SK-N-SH treated with all-trans-retinoic acid at 6 μM for 48 hours (cell line): ENCODE measurements around the gene KANK3.

Experiments
- ATAC-seq: fragments of 200-7000 bp; cut with Tn5 transposase; 3 replicates; pipeline ENCODE4 v1.9.1; 2020; ENCODE audit warnings: mild to moderate bottlenecking, moderate library complexity
- CSDC2 ChIP-seq: fragments of 250-450 bp; sonication (Bioruptor Pico); IDR thresholded peaks from 2 replicates; pipeline ENCODE4 v1.5.0; 2020; ENCODE audit warnings: mild to moderate bottlenecking, moderate library complexity
- ESRRG ChIP-seq: fragments of 250-450 bp; sonication (Bioruptor Pico); IDR thresholded peaks from 2 replicates; pipeline ENCODE4 v1.6.1; 2021; ENCODE audit warnings: mild to moderate bottlenecking
- GLIS3 ChIP-seq: fragments of 250-450 bp; sonication (Bioruptor Pico); IDR thresholded peaks from 2 replicates; pipeline ENCODE4 v1.5.0; 2020; ENCODE audit warnings: mild to moderate bottlenecking, moderate library complexity
- ISL1 ChIP-seq: fragments of 250-450 bp; sonication (Bioruptor Pico); IDR thresholded peaks from 2 replicates; pipeline ENCODE4 v2.1.2; 2022; ENCODE audit warnings: mild to moderate bottlenecking, moderate library complexity
- OSR1 ChIP-seq: fragments of 250-450 bp; sonication (Bioruptor Pico); IDR thresholded peaks from 2 replicates; pipeline ENCODE4 v1.8.0; 2022; ENCODE audit warnings: moderate library complexity, mild to moderate bottlenecking, inconsistent platforms
- RARB ChIP-seq: fragments of 250-450 bp; sonication (Bioruptor Pico); IDR thresholded peaks from 2 replicates; pipeline ENCODE4 v1.8.0; 2021; ENCODE audit warnings: mild to moderate bottlenecking, moderate library complexity
- SNAI2 ChIP-seq: fragments of 250-450 bp; sonication (Bioruptor Pico); IDR thresholded peaks from 2 replicates; pipeline ENCODE4 v1.5.0; 2020; ENCODE audit warnings: mild to moderate bottlenecking, moderate library complexity
- TCF4 ChIP-seq: fragments of 250-450 bp; sonication (Bioruptor Pico); IDR thresholded peaks from 2 replicates; pipeline ENCODE4 v1.8.0; 2021; ENCODE audit warnings: mild to moderate bottlenecking, moderate library complexity, borderline replicate concordance
- TOX ChIP-seq: fragments of 250-450 bp; sonication (Bioruptor Pico); IDR thresholded peaks from 2 replicates; pipeline ENCODE4 v1.8.0; 2021; ENCODE audit warnings: mild to moderate bottlenecking, moderate library complexity, borderline replicate concordance
- ZC3H10 ChIP-seq: fragments of 250-450 bp; sonication (Bioruptor Pico); IDR thresholded peaks from 2 replicates; pipeline ENCODE4 v1.5.1; 2021; ENCODE audit warnings: mild to moderate bottlenecking, moderate library complexity
- ZFP3 ChIP-seq: fragments of 250-450 bp; sonication (Bioruptor Pico); IDR thresholded peaks from 2 replicates; pipeline ENCODE4 v1.5.0; 2020; ENCODE audit warnings: mild to moderate bottlenecking, moderate library complexity
- ZFP30 ChIP-seq: fragments of 450-650 bp; formaldehyde crosslinking; IDR thresholded peaks from 2 replicates; pipeline ENCODE4 v1.5.0; 2022; ENCODE audit warnings: mild to moderate bottlenecking, moderate library complexity
- ZNF565 ChIP-seq: fragments of 450-650 bp; formaldehyde crosslinking; conservative IDR thresholded peaks from 2 replicates; pipeline ENCODE4 v1.5.0; 2020; ENCODE audit warnings: low read depth, mild to moderate bottlenecking, moderate library complexity
- ZNF70 ChIP-seq: fragments of 450-650 bp; formaldehyde crosslinking; IDR thresholded peaks from 2 replicates; pipeline ENCODE4 v1.5.0; 2020; ENCODE audit warnings: mild to moderate bottlenecking, moderate library complexity
- ZNF8 ChIP-seq: fragments of 450-650 bp; formaldehyde crosslinking; IDR thresholded peaks from 2 replicates; pipeline ENCODE4 v1.5.0; 2020; ENCODE audit warnings: mild to moderate bottlenecking, moderate library complexity
- TF ChIP-seq, protein P1 (sequence below): fragments of 250-450 bp; sonication (Bioruptor Pico); IDR thresholded peaks from 2 replicates; pipeline ENCODE4 v1.5.1; 2020; ENCODE audit warnings: low read depth, mild to moderate bottlenecking, moderate library complexity
- TF ChIP-seq, protein P2 (sequence below): fragments of 250-450 bp; sonication (Bioruptor Pico); IDR thresholded peaks from 2 replicates; pipeline ENCODE4 v1.8.0; 2020; ENCODE audit warnings: mild to moderate bottlenecking, moderate library complexity, borderline replicate concordance
- TF ChIP-seq, protein P3 (sequence below): fragments of 250-450 bp; sonication (Bioruptor Pico); IDR thresholded peaks from 2 replicates; pipeline ENCODE4 v1.8.0; 2021; ENCODE audit warnings: low read depth, mild to moderate bottlenecking, moderate library complexity, borderline replicate concordance
- TF ChIP-seq, protein P4 (sequence below): fragments of 250-450 bp; sonication (Bioruptor Pico); IDR thresholded peaks from 2 replicates; pipeline ENCODE4 v1.5.0; 2020; ENCODE audit warnings: mild to moderate bottlenecking, moderate library complexity

KANK3 gene

DNA sequence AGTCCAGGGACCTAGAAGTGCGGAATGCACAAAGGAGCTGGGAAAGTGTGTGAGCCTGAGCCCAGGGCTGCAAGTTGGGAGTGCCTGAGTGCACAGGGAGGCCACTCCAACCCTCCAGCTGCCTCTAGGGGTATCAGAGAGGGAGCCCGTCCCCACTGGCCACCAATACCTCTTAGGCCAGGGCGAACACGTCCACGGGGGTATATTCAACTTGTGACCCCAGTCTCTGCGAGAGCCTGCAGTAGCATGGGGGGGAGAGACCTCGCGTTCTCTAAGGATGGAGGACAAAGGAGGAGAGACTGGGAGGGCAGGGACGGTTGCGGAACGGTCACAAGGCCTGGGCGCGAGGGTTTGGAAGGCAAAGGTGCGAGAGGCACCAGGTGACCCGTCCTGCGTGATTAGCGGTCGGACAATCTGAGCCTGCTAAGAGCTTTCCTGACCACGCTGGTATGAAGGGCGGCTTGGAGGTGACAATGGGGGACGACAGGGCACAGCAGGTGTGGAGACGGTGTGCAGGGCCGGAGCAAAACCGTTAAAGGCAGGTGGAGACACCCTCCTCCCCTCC is 35.6 kb downstream of the KANK3 start:
- TF ChIP-seq ZFP3 (CRISPR knock-in tag) (no peak), RARB (CRISPR knock-in tag) (no peak), ESRRG (CRISPR knock-in tag) (no peak)
- peak; percentile 40 for ATAC-seq

DNA sequence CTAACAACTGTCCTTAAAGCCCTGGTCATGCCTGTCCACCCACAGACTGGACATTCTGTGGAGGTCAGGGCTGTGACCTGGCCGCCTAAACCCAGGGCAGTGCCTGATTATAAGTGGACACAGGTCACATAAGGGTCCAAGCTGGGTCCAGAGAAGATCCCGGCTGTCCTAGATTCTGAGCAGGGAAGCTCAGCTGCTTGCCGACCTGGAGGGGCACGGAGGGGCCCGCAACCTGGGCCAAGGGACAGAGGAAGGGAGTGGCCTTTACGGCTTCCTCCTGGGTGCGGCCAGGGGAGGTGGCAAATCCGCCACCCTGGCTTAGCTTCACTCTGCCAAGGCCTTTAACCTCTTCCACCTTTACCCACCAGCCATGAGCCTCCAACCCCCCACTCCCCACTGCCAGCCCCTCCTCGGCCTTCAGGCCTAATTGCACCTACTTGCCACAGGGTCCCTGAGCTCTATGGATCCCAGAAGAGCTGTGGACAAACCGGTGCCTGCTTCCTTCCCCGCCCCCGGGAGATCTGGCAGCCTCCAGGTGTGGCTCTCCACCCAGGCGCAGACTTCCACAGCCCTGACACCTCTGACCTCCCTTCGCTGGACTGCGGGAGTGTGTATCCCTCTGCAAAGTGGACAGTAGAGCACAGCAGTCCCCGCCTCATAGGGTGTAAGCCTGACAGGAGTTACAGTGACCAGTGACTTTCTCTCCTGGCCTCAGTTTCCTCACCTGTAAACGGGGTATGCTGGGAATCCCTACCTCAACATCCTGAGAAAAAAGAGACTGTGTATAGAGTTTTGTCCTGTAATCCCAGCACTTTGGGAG is 36.6 kb downstream of the KANK3 start:
- ATAC-seq: no peak
- no peak for TF ChIP-seq ESRRG (CRISPR knock-in tag)
- TF ChIP-seq, protein P1, sequence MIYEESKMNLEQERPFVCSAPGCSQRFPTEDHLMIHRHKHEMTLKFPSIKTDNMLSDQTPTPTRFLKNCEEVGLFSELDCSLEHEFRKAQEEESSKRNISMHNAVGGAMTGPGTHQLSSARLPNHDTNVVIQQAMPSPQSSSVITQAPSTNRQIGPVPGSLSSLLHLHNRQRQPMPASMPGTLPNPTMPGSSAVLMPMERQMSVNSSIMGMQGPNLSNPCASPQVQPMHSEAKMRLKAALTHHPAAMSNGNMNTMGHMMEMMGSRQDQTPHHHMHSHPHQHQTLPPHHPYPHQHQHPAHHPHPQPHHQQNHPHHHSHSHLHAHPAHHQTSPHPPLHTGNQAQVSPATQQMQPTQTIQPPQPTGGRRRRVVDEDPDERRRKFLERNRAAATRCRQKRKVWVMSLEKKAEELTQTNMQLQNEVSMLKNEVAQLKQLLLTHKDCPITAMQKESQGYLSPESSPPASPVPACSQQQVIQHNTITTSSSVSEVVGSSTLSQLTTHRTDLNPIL (CRISPR knock-in tag): no peak
- no peak for TF ChIP-seq TCF4
- no peak for TF ChIP-seq TOX (CRISPR knock-in tag)
- TF ChIP-seq, protein P2, sequence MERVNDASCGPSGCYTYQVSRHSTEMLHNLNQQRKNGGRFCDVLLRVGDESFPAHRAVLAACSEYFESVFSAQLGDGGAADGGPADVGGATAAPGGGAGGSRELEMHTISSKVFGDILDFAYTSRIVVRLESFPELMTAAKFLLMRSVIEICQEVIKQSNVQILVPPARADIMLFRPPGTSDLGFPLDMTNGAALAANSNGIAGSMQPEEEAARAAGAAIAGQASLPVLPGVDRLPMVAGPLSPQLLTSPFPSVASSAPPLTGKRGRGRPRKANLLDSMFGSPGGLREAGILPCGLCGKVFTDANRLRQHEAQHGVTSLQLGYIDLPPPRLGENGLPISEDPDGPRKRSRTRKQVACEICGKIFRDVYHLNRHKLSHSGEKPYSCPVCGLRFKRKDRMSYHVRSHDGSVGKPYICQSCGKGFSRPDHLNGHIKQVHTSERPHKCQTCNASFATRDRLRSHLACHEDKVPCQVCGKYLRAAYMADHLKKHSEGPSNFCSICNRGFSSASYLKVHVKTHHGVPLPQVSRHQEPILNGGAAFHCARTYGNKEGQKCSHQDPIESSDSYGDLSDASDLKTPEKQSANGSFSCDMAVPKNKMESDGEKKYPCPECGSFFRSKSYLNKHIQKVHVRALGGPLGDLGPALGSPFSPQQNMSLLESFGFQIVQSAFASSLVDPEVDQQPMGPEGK (CRISPR knock-in tag): no peak
- TF ChIP-seq, protein P3, sequence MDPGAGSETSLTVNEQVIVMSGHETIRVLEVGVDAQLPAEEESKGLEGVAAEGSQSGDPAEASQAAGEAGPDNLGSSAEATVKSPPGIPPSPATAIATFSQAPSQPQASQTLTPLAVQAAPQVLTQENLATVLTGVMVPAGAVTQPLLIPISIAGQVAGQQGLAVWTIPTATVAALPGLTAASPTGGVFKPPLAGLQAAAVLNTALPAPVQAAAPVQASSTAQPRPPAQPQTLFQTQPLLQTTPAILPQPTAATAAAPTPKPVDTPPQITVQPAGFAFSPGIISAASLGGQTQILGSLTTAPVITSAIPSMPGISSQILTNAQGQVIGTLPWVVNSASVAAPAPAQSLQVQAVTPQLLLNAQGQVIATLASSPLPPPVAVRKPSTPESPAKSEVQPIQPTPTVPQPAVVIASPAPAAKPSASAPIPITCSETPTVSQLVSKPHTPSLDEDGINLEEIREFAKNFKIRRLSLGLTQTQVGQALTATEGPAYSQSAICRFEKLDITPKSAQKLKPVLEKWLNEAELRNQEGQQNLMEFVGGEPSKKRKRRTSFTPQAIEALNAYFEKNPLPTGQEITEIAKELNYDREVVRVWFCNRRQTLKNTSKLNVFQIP (CRISPR knock-in tag): no peak
- no peak for TF ChIP-seq ZNF8 (CRISPR knock-in tag)
- no peak for TF ChIP-seq OSR1 (CRISPR knock-in tag)
- no peak for TF ChIP-seq ZNF565 (CRISPR knock-in tag)
- no peak for TF ChIP-seq GLIS3 (CRISPR knock-in tag)

DNA sequence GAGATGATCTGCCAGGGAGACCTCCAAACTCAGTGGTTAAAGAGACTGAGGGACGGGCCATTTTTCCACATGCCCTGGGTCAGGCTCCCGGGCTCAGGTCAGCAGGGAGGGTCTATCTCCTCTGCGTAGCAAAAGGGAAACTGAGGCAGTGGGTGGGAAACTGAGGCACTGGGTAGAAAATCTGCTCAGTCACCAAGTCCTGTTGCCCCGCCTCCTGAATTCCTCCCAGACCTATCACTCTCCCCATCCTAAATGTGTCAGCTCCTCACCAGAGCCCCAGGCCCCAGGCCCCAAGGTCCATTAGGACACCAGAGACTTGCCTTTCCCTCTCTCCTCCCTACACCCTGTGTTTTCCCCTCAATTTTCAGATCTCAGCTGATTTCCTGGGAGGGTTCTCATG is 37.3 kb downstream of the KANK3 start:
- no peak for TF ChIP-seq CSDC2
- TF ChIP-seq OSR1 (CRISPR knock-in tag): no peak
- TF ChIP-seq SNAI2 (CRISPR knock-in tag): no peak
- no peak for TF ChIP-seq ISL1 (CRISPR knock-in tag)
- no peak for ATAC-seq

DNA sequence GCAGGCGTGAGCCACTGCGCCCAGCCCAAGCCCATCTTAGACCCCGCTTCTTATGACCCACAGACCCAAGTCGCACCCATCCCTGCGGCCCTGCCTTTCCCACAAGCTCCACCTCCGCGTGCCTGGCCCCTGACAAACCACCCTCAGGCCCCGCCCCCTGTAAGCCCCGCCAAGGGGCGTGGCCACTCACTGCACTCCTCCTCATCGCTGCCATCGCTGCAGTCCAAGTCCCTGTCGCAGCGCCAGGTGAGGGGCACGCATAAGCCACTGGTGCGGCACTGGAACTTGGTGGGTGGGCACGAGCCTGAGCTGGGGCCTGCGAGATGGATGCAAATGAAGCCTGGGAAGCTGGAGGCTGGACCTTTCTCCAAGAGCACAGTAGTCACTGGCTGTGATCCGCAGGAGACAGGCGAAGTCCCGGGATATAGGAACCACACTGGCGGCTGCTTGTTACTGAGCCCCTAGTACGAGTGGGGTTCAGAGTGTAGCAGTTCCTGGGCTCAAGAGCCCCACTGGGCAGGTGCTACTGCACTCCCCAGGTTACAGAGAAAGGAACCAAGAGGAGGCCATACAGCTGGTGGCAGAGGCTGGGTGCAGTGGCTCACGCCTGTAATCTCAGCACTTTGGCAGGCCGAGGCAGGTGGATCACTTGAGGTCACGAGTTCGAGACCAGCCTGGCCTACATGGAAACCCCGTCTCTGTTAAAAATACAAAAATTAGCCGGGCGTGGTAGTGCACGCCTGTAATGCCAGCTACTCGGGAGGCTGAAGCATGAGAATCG is 38.0 kb downstream of the KANK3 start:
- ATAC-seq: no peak

More for the DNA sequence above, 38.0 kb downstream of the KANK3 start:
- TF ChIP-seq ZC3H10 (CRISPR knock-in tag): no peak
- no peak for TF ChIP-seq ZNF565 (CRISPR knock-in tag)
- TF ChIP-seq ISL1 (CRISPR knock-in tag): no peak
- TF ChIP-seq, protein P4, sequence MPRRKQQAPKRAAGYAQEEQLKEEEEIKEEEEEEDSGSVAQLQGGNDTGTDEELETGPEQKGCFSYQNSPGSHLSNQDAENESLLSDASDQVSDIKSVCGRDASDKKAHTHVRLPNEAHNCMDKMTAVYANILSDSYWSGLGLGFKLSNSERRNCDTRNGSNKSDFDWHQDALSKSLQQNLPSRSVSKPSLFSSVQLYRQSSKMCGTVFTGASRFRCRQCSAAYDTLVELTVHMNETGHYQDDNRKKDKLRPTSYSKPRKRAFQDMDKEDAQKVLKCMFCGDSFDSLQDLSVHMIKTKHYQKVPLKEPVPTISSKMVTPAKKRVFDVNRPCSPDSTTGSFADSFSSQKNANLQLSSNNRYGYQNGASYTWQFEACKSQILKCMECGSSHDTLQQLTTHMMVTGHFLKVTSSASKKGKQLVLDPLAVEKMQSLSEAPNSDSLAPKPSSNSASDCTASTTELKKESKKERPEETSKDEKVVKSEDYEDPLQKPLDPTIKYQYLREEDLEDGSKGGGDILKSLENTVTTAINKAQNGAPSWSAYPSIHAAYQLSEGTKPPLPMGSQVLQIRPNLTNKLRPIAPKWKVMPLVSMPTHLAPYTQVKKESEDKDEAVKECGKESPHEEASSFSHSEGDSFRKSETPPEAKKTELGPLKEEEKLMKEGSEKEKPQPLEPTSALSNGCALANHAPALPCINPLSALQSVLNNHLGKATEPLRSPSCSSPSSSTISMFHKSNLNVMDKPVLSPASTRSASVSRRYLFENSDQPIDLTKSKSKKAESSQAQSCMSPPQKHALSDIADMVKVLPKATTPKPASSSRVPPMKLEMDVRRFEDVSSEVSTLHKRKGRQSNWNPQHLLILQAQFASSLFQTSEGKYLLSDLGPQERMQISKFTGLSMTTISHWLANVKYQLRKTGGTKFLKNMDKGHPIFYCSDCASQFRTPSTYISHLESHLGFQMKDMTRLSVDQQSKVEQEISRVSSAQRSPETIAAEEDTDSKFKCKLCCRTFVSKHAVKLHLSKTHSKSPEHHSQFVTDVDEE (CRISPR knock-in tag): no peak
- TF ChIP-seq ZFP30: no peak
- TF ChIP-seq ESRRG (CRISPR knock-in tag): no peak
- no peak for TF ChIP-seq ZNF8 (CRISPR knock-in tag)
- TF ChIP-seq OSR1 (CRISPR knock-in tag): no peak
- no peak for TF ChIP-seq ZNF70 (CRISPR knock-in tag)
- no peak for TF ChIP-seq SNAI2 (CRISPR knock-in tag)
- TF ChIP-seq, protein P1 (CRISPR knock-in tag): no peak
- TF ChIP-seq, all 23 proteins: peak for 0
